H1 (cell line): Measurements from ENCODE around the gene USP13. TPM values are rescaled to one million over a fixed set of nuclear protein-coding genes. Genes with fewer than 3 reads are reported as not detected.
A peak's percentile ranks its signal among the peaks of the same experiment; 100 is the strongest.

Experiments
- EP300 ChIP-seq, 2 experiments: IDR thresholded peaks; 1 replicate in 1 of 2; 2 replicates in 1 of 2; pipeline ENCODE4 v1.6.1; 2011 to 2012; ENCODE audit warnings: low read depth in 2 of 2, low read length in 2 of 2, mild to moderate bottlenecking in 2 of 2, borderline replicate concordance in 1 of 2, inconsistent platforms in 1 of 2, moderate library complexity in 1 of 2
- polyA plus RNA-seq, 7 experiments: library from polyadenylated mRNA; depleted of rRNA in 3 of 7; stranded (reverse) in 5 of 7; unstranded in 2 of 7; fragments of >200 nt in 5 of 7; fragments of 200-250 nt in 2 of 7; gene quantifications; 1 replicate in 5 of 7; 2 replicates in 1 of 7; 4 replicates in 1 of 7; pipeline versions ENCODE4 v1.2.1 to v1.2.3, GENCODE V29; 2011 to 2013; ENCODE audit warnings: missing spikeins in 2 of 7, mixed read lengths in 2 of 7
- total RNA-seq: library from RNA; stranded (reverse); fragmentation: NEBNext Ultra II Directional; extraction: Animal tissue kit (Norgen Biotek cat#: 25700); gene quantifications from 2 replicates; pipeline ENCODE4 v1.2.1, GENCODE V29; 2021
- TF ChIP-seq, protein P1 (sequence below): fragments of 300-600 bp; sonication (generic); IDR thresholded peaks from 2 replicates; pipeline ENCODE4 v1.7.1; 2012; ENCODE audit warnings: low read length, moderate library complexity, mild to moderate bottlenecking, inconsistent platforms; ENCODE audit not compliant: insufficient replicate concordance

Gene USP13
- total and polyA plus RNA-seq, 2 of the 8 experiments (the other 6 are each of a cell fraction or from before 2014, with no cell fraction given), result 7.9 to 25.9 TPM

DNA sequence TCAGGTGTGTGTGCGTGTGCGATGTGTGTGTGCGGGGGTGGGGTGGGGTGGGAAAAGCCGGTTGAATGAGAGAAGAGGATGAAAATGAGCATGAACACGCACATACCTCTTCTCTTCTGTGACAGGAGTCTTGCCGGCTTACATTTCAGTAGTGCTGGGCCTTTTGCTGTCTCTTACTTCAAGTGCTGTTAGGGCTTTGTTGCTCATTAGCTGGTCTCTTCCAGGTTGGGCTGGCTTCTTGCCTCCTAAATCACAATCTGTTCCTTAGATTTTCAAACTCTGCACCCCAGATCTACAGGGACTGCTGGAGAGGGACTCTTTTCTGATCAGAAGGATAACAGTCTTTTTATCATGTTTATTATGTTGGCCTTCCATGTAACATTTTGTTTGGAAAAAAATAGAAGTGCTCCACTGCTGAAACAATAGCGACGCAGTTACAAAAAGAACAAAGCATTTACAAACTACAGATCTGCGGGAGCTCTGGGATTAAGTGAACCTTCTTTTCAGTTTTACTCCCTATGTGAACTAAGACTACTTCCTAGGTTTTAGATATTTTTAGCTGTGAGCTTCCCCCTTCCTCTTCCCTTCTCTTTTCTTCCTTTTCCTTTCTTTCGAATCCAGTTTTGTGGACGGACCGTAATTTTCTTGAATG is 48.5 kb downstream of the USP13 start (continued):
- TF ChIP-seq, protein P1, sequence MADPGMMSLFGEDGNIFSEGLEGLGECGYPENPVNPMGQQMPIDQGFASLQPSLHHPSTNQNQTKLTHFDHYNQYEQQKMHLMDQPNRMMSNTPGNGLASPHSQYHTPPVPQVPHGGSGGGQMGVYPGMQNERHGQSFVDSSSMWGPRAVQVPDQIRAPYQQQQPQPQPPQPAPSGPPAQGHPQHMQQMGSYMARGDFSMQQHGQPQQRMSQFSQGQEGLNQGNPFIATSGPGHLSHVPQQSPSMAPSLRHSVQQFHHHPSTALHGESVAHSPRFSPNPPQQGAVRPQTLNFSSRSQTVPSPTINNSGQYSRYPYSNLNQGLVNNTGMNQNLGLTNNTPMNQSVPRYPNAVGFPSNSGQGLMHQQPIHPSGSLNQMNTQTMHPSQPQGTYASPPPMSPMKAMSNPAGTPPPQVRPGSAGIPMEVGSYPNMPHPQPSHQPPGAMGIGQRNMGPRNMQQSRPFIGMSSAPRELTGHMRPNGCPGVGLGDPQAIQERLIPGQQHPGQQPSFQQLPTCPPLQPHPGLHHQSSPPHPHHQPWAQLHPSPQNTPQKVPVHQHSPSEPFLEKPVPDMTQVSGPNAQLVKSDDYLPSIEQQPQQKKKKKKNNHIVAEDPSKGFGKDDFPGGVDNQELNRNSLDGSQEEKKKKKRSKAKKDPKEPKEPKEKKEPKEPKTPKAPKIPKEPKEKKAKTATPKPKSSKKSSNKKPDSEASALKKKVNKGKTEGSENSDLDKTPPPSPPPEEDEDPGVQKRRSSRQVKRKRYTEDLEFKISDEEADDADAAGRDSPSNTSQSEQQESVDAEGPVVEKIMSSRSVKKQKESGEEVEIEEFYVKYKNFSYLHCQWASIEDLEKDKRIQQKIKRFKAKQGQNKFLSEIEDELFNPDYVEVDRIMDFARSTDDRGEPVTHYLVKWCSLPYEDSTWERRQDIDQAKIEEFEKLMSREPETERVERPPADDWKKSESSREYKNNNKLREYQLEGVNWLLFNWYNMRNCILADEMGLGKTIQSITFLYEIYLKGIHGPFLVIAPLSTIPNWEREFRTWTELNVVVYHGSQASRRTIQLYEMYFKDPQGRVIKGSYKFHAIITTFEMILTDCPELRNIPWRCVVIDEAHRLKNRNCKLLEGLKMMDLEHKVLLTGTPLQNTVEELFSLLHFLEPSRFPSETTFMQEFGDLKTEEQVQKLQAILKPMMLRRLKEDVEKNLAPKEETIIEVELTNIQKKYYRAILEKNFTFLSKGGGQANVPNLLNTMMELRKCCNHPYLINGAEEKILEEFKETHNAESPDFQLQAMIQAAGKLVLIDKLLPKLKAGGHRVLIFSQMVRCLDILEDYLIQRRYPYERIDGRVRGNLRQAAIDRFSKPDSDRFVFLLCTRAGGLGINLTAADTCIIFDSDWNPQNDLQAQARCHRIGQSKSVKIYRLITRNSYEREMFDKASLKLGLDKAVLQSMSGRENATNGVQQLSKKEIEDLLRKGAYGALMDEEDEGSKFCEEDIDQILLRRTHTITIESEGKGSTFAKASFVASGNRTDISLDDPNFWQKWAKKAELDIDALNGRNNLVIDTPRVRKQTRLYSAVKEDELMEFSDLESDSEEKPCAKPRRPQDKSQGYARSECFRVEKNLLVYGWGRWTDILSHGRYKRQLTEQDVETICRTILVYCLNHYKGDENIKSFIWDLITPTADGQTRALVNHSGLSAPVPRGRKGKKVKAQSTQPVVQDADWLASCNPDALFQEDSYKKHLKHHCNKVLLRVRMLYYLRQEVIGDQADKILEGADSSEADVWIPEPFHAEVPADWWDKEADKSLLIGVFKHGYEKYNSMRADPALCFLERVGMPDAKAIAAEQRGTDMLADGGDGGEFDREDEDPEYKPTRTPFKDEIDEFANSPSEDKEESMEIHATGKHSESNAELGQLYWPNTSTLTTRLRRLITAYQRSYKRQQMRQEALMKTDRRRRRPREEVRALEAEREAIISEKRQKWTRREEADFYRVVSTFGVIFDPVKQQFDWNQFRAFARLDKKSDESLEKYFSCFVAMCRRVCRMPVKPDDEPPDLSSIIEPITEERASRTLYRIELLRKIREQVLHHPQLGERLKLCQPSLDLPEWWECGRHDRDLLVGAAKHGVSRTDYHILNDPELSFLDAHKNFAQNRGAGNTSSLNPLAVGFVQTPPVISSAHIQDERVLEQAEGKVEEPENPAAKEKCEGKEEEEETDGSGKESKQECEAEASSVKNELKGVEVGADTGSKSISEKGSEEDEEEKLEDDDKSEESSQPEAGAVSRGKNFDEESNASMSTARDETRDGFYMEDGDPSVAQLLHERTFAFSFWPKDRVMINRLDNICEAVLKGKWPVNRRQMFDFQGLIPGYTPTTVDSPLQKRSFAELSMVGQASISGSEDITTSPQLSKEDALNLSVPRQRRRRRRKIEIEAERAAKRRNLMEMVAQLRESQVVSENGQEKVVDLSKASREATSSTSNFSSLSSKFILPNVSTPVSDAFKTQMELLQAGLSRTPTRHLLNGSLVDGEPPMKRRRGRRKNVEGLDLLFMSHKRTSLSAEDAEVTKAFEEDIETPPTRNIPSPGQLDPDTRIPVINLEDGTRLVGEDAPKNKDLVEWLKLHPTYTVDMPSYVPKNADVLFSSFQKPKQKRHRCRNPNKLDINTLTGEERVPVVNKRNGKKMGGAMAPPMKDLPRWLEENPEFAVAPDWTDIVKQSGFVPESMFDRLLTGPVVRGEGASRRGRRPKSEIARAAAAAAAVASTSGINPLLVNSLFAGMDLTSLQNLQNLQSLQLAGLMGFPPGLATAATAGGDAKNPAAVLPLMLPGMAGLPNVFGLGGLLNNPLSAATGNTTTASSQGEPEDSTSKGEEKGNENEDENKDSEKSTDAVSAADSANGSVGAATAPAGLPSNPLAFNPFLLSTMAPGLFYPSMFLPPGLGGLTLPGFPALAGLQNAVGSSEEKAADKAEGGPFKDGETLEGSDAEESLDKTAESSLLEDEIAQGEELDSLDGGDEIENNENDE, result peak; percentile 60
- TF ChIP-seq EP300 (IDR thresholded peaks at IDR 0.05; ENCODE audit: borderline replicate concordance in 1 of 2, low read depth in 2 of 2, low read length in 2 of 2), result no peak
